Gastrocnemius medialis (tissue), 4 donors: Measurements from ENCODE around the gene LAMA3.

Source experiments
- POLR2A ChIP-seq, 2 donors: fragments of 450-650 bp; IDR thresholded peaks; one replicate each; pipeline ENCODE4 v1.6.1; 2017; ENCODE audit warnings: antibody characterized with exemption in 2 of 2, mild to moderate bottlenecking in 2 of 2, moderate library complexity in 2 of 2
- TF ChIP-seq, protein P1 (sequence below), 5 experiments: fragments of 450-650 bp in 3 of 5; fragments of 200-600 bp in 2 of 5; sonication (generic) in 2 of 5; IDR thresholded peaks in 4 of 5; conservative IDR thresholded peaks in 1 of 5; 1 replicate in 4 of 5; 2 replicates in 1 of 5; pipeline ENCODE4 v1.5.1; 2016 to 2019; ENCODE audit warnings: antibody characterized with exemption in 5 of 5, mild to moderate bottlenecking in 3 of 5, moderate library complexity in 3 of 5

DNA sequence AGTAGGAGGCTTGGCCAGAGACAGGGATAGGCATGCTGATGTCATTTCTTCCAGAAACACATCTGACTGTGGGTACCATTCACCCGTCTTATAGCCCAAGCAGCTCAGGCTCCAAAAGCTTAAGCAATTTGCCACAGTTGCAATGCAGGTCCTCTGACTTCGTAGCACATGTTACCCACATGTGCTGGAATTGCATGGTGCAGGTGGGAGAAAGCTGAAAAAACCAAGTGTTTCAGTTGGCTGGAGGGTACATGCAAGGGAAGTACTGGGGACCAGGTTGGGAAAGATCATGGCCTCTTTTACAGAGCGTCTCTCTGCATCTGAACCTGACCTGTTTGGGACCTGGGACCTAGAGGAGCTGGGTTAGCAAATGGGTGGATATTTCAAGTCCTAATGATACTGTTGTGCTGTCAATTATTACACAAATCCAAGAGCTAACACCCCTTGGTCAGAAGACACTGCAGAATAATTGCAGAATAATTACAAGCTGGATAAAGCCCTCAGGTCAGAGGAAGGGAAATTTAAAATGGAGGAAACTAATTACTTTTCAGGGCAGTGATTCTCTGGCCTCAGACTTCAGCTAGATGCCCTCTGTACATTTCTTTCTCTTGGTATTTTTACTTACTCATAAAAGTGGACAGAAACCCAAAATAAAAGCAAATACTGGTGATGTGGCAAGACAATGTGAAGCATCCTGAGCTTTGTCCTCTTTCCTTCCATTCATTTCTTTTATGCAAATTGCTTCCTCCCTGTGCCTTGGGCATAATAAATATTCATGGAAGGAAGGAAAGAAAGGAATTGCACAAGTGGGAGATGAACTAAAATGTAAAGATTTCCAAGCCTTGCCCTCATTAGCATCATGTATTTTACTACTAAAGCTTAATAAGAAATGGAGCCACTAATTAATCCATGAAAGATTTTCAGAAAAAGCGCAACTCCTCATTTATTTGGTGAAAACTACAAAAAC, 279.7 kb downstream of the LAMA3 start:
- TF ChIP-seq, protein P1, sequence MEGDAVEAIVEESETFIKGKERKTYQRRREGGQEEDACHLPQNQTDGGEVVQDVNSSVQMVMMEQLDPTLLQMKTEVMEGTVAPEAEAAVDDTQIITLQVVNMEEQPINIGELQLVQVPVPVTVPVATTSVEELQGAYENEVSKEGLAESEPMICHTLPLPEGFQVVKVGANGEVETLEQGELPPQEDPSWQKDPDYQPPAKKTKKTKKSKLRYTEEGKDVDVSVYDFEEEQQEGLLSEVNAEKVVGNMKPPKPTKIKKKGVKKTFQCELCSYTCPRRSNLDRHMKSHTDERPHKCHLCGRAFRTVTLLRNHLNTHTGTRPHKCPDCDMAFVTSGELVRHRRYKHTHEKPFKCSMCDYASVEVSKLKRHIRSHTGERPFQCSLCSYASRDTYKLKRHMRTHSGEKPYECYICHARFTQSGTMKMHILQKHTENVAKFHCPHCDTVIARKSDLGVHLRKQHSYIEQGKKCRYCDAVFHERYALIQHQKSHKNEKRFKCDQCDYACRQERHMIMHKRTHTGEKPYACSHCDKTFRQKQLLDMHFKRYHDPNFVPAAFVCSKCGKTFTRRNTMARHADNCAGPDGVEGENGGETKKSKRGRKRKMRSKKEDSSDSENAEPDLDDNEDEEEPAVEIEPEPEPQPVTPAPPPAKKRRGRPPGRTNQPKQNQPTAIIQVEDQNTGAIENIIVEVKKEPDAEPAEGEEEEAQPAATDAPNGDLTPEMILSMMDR (IDR thresholded peaks at IDR 0.05 in 4 of 5, conservative IDR thresholded peaks at IDR 0.05 in 1 of 5) = no peak
- no peak for TF ChIP-seq POLR2A (IDR thresholded peaks at IDR 0.05)
